Endothelial cell (in vitro differentiated cells): ENCODE results near the gene ERVMER34-1. TPM values are rescaled to one million over a fixed set of nuclear protein-coding genes. Genes with fewer than 3 reads are reported as not detected.
A peak's percentile ranks its signal among the peaks of the same experiment; 100 is the strongest.

ENCODE experiments used
- DNase-seq: peaks from one replicate; pipeline ENCODE4 v3.0.0; 2021; ENCODE audit warnings: low spot score
- H3K27ac Mint-ChIP-seq: one replicate; pipeline ENCODE4 v1.8.0; 2021; ENCODE audit warnings: mixed read lengths, inconsistent platforms; ENCODE audit not compliant: unreplicated experiment
- H3K27me3 Mint-ChIP-seq: one replicate; pipeline ENCODE4 v1.8.0; 2021; ENCODE audit warnings: mild to moderate bottlenecking, moderate library complexity, mixed read lengths, inconsistent platforms; ENCODE audit not compliant: unreplicated experiment
- H3K36me3 Mint-ChIP-seq: one replicate; pipeline ENCODE4 v1.8.0; 2021; ENCODE audit warnings: mild to moderate bottlenecking, low read depth, mixed read lengths, inconsistent platforms; ENCODE audit not compliant: unreplicated experiment
- H3K4me1 Mint-ChIP-seq: one replicate; pipeline ENCODE4 v1.8.0; 2021; ENCODE audit warnings: mild to moderate bottlenecking, mixed read lengths, inconsistent platforms; ENCODE audit not compliant: unreplicated experiment
- H3K4me3 Mint-ChIP-seq: one replicate; pipeline ENCODE4 v1.8.0; 2021; ENCODE audit warnings: mild to moderate bottlenecking, mixed read lengths, inconsistent platforms; ENCODE audit not compliant: unreplicated experiment
- H3K9me3 Mint-ChIP-seq: one replicate; pipeline ENCODE4 v1.8.0; 2021; ENCODE audit warnings: mixed read lengths, inconsistent platforms; ENCODE audit not compliant: unreplicated experiment
- CTCF ChIP-seq: fragments of 200-600 bp; sonication (generic); IDR thresholded peaks from one replicate; pipeline ENCODE4 v1.5.0; 2021; ENCODE audit warnings: antibody characterized with exemption; ENCODE audit not compliant: unreplicated experiment
- total RNA-seq: library from RNA; stranded (reverse); fragmentation: NEBNext Ultra II Directional; extraction: Animal tissue kit (Norgen Biotek cat#: 25700); gene quantifications from one replicate; pipeline ENCODE4 v1.2.1, GENCODE V29; 2021; ENCODE audit not compliant: unreplicated experiment

ERVMER34-1 gene
- total RNA-seq, 1 donor from 2014 or later: 0.44 TPM

DNA sequence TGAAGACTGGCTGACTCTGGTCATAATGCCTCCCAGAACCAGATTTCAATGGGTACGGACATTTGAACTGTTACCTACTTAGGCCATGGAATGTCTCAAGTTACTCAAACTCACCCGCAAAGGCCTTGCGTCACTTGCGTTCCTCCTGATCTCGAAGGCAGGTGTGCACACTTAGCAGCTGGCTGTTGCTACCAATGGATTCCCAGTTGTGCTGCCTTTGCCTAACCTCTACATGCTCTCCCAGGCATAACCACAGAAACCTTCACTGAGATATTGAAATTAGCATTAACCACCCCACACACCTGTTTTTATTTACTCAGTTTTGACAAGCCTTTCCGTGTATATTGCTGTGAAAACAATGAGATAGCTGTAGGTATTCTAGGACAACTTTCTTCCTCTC, 2.8 kb downstream of the ERVMER34-1 start:
- H3K4me3 Mint-ChIP-seq: no peak overlapping the region

DNA sequence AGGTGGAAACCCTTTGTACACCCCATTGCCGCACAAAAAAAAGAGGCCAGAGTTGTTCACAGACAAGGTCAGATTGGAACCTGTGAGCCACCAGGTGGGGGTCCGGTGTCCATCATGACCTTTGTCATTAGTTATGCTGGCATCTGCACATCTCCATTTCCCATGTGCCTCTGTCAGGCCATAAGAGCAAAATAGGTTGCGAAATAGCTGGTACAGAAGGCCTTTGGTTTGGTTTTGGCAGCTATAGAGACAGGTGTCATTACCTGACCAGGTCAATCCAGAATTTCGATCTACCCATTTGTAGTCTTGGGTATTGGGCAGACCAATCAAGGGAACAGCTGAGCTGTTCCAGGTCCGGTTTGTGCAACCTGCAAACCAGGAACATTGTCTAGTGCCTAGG, 6.6 kb downstream of the ERVMER34-1 start:
- Mint-ChIP-seq H3K4me1 (no peaks in the 10 kb centered on the region), H3K9me3 (no peaks in the 10 kb centered on the region), H3K4me3 (no peak overlapping the region), H3K27me3 (peaks cover 1% of the 10 kb centered on the region), H3K27ac (no peak overlapping the region), H3K36me3 (no peaks in the 10 kb centered on the region)
- no peak for DNase-seq
- no peak for TF ChIP-seq CTCF

More for the DNA sequence above, 2.8 kb downstream of the ERVMER34-1 start:
- DNase-seq: no peak
- H3K36me3 Mint-ChIP-seq: no peaks in the 10 kb centered on the region
- H3K27me3 Mint-ChIP-seq: peaks cover 7% of the 10 kb centered on the region
- no peak for TF ChIP-seq CTCF
- no peaks in the 10 kb centered on the region for H3K9me3 Mint-ChIP-seq
- no peak overlapping the region for H3K27ac Mint-ChIP-seq
- no peaks in the 10 kb centered on the region for H3K4me1 Mint-ChIP-seq

- no peak for TF ChIP-seq CTCF
- Mint-ChIP-seq H3K27me3 (peaks cover 1% of the 10 kb centered on the region), H3K27ac (no peak overlapping the region), H3K4me1 (no peaks in the 10 kb centered on the region), H3K36me3 (no peaks in the 10 kb centered on the region), H3K4me3 (no peak overlapping the region), H3K9me3 (no peaks in the 10 kb centered on the region)
- DNase-seq: no peak
Measured at GRCh38 chr4:52743444-52744019, 7.7 kb downstream of the ERVMER34-1 start.

- no peak for DNase-seq
- no peak for TF ChIP-seq CTCF
- Mint-ChIP-seq H3K9me3 (no peaks in the 10 kb centered on the region), H3K27ac (peak overlapping the region; percentile 22), H3K4me1 (peaks cover 17% of the 10 kb centered on the region), H3K27me3 (peaks cover 2% of the 10 kb centered on the region), H3K36me3 (no peaks in the 10 kb centered on the region), H3K4me3 (no peak overlapping the region)
Measured at GRCh38 chr4:52729586-52729985, 21.6 kb downstream of the ERVMER34-1 start.

- Mint-ChIP-seq H3K9me3 (no peaks in the 10 kb centered on the region), H3K4me3 (no peak overlapping the region), H3K27ac (peak overlapping the region; percentile 37), H3K27me3 (peaks cover 2% of the 10 kb centered on the region), H3K4me1 (peaks cover 17% of the 10 kb centered on the region), H3K36me3 (no peaks in the 10 kb centered on the region)
- no peak for DNase-seq
- no peak for TF ChIP-seq CTCF
Measured at GRCh38 chr4:52728691-52729240, 22.5 kb downstream of the ERVMER34-1 start.
